Stimulated activated CD4-positive, alpha-beta T cell treated with anti-CD3 and anti-CD28 coated beads, Interleukin-15, amount 100 ng/mL, for 48 hours (primary cell): ENCODE results near the gene TJP1.
A peak's percentile ranks its signal among the peaks of the same experiment; 100 is the strongest.
"Not testable (repeated sequence)": the region's sequence is repeated elsewhere in the genome, so short reads cannot be mapped to it uniquely, and the experiment has no call there.

Source experiments
- DNase-seq, 2 donors: peaks; one replicate each; pipeline ENCODE4 v3.0.0-alpha.2; 2020; ENCODE audit warnings: low read depth in 2 of 2

TJP1 gene

GRCh38 chr15:29669823-29670222 is 152.4 kb downstream of the TJP1 start:
- DNase-seq: no peak

GRCh38 chr15:29668120-29668602 is 154.1 kb downstream of the TJP1 start:
- DNase-seq: peak; percentile 9 to 19

GRCh38 chr15:29666241-29666640 is 156.0 kb downstream of the TJP1 start:
- no peak for DNase-seq

GRCh38 chr15:29665444-29666003 is 156.7 kb downstream of the TJP1 start:
- no peak for DNase-seq

- DNase-seq: no peak
Observed at GRCh38 chr15:29664406-29664805, 157.9 kb downstream of the TJP1 start.

GRCh38 chr15:29657476-29657817 is 164.8 kb downstream of the TJP1 start:
- not testable (repeated sequence) for DNase-seq

- no peak for DNase-seq
Observed at GRCh38 chr15:29656636-29657475, 165.4 kb downstream of the TJP1 start.

- DNase-seq: no peak
Observed at GRCh38 chr15:29652595-29652994, 169.7 kb downstream of the TJP1 start.

GRCh38 chr15:29651476-29652233 is 170.6 kb downstream of the TJP1 start:
- no peak for DNase-seq
